ENCODE measurements around the gene ZNF431.

Gene ZNF431

DNA sequence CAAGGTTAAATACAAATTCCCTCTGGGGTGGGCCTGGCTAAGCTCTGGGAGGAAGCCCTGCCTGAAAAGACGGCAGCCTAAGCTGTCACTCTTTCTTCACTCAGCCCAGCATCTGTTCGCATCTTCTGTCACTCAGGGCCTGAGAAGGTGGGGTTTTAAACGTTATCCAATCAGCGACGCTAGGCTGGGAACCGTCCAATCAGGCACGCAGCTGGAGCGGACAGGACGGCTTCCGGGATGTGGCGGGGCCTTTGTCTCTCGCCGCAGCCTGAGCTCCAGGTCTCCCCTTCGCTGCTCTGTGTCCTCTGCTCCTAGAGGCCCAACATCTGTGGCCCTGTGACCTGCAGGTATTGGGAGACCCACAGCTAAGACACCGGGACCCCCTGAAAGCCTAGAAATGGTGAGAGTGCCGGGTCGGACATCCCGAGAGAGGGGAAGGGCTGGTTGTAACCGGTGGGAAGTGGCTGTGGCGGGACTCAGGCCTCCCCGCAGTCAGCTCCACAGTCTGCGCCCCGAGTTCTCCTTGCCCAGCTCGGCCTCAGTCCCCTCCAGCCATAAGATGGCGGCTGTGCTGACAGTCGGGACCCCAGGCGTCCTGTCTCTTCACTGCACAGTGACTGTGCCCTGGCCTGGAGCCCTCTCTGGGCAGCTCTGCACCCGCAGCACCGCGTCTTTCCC, at the start of gene ZNF431:
Gene ZNF431 (plus strand): TSS at position 254 of the 678 bp plus-strand sequence. CDS start 144 bp downstream, at position 398.
- Mint-ChIP-seq H3K9me3 (peaks cover 18% of the 10 kb centered on the region), H3K4me3 (peak within 1 kb of the TSS; percentile 98), H3K4me1 (ENCODE audit: low read depth) (peaks cover 14% of the 10 kb centered on the region), H3K27me3 (no peaks in the 10 kb centered on the region), H3K36me3 (ENCODE audit: low read depth) (peaks cover 53% of the 10 kb centered on the region), H3K27ac (peak within 1 kb of the TSS; percentile 97)
- intact Hi-C loops (cut with micrococcal nuclease), result loop anchor here (5.0 to 10.0 kb wide), 2 partner anchors 60 to 117 kb away; partner anchors contain the start of genes ZNF430 and ZNF714

DNA sequence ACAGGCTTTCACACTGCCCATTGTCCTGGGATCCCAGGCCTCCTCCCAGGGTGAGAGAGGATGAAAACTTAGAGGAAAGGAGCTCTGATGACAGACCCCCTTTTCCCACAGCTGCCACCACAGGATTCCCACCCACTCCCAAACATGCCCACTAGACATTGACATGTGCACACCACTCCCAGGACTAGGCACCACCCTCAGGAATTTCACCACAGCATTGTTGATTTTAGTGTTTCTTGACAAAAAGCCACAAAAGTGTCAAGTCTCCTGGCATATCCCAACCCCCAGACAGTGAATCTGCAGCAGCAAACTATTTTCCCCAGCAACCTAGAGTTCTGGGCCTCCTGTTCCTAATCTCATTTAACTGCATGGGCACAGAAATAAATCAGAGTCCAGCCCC, 49.7 kb upstream of the ZNF431 start:
- Mint-ChIP-seq H3K36me3 (ENCODE audit: low read depth) (peaks cover 45% of the 10 kb centered on the region), H3K4me3 (no peak overlapping the region), H3K27ac (peak overlapping the region; percentile 37), H3K27me3 (no peaks in the 10 kb centered on the region), H3K9me3 (peaks cover 11% of the 10 kb centered on the region), H3K4me1 (ENCODE audit: low read depth) (no peaks in the 10 kb centered on the region)
- intact Hi-C loops (cut with micrococcal nuclease), result no loop called here

DNA sequence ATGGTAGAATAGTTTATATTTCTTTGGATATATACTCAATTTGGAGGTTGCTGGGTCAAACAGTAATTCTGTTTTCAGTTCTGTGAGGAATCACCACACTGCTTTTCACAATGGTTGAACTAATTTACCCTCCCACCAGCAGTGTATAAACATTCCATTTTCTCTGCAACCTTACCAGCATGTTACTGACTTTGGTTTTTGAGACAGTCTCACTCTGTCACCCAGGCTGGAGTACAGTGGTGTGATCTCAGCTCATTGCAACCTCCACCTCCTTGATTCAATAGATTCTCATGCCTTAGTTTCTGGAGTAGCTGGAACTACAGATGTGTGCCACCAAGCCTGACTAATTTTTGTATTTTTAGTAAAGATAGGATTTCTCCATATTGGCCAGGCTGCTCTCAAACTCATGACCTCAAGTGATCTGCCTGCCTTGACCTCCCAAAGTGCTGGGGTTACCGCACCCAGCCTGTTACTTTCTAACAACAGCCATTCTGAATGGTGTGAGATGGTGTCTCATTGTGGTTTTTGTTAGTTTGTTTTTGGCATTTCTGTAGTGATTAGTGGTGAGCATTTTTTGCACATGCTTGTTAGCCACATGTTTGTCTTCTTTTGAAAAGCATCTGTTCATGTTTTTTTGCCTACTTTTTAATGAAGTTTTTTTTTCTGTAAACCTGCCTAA, 47.4 kb upstream of the ZNF431 start:
- Mint-ChIP-seq H3K27me3 (no peaks in the 10 kb centered on the region), H3K4me1 (ENCODE audit: low read depth) (no peaks in the 10 kb centered on the region), H3K9me3 (peaks cover 11% of the 10 kb centered on the region), H3K27ac (no peak overlapping the region), H3K4me3 (no peak overlapping the region), H3K36me3 (ENCODE audit: low read depth) (peaks cover 61% of the 10 kb centered on the region)
- intact Hi-C loops (cut with micrococcal nuclease), result no loop called here

DNA sequence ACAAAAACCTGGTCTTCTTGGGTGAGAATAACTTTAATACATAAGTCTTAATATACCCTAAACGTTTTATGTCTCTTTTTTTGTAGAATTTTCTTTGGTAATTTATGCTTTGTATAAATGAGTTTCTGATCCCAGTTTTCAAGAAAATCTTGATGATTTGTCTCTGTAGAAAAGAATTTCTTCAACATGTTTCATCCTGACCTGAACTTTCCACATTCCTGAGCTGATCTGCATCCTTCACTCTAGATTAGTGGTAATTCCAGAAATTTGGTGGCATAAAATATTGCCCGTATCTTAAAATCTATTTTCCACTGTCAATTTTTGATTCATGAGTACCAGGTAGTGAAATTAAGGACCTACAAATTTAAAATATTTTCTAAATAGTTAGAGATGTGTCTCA, 43.5 kb upstream of the ZNF431 start:
- intact Hi-C loops (cut with micrococcal nuclease), result no loop called here
- H3K36me3 Mint-ChIP-seq (ENCODE audit: low read depth), result peaks cover 68% of the 10 kb centered on the region
- H3K4me3 Mint-ChIP-seq, result no peak overlapping the region
- no peaks in the 10 kb centered on the region for H3K27me3 Mint-ChIP-seq
- peaks cover 11% of the 10 kb centered on the region for H3K9me3 Mint-ChIP-seq
- no peaks in the 10 kb centered on the region for H3K4me1 Mint-ChIP-seq (ENCODE audit: low read depth)
- no peak overlapping the region for H3K27ac Mint-ChIP-seq

DNA sequence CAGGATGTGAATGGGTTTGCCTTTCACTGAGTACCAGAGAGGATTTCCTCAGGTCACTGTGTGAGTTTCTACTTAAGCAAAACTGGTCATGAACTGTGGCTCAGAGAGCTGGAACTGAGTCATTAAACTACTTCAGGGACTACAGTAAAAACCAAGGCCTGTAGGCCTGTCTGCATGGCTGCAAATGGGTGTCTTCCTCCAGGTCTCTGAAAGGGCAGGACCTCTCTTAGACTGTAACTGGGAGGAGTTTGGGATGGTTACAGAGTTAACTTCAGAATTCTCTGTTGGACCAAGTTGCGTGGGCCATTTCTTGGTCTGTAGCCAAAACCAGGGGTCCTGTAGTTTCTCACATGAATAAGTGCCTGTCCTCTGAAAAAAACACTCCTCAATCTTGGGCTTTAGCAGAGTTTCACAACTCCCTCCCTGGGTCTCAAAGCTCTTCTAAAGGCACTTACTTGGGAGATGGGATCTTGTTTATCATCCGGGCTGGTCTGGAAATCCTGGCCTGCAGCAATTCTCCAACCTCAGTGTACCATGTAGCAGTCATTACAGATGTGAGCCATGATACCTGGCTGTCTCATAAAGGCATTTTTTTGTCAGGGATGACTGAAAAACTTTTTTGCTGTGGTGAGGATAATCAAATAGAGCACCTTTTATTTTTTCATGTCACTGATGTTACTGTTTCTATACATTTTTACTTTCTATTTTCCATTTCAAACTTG, 40.2 kb upstream of the ZNF431 start:
- H3K4me3 Mint-ChIP-seq, result no peak overlapping the region
- H3K36me3 Mint-ChIP-seq (ENCODE audit: low read depth), result peaks cover 76% of the 10 kb centered on the region

DNA sequence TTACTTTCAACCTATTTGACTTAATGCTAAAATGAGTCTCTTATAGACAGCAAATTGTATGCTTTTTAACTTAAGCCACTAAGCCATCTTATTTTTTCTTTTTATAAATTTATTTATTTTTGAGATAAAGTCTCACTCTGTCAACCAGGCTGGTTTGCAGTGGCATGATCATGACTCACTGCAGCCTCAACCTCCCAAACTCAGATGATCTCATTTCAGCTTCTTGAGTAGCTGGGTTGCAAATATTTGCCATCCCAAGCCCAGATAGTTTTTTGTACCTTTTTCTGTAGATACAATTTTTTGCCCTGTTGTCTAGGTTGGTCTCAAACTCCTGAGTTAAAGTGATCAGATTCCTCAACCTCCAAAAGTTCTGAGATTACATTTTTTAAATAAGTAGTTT, 32.7 kb upstream of the ZNF431 start:
- peaks cover 94% of the 10 kb centered on the region for H3K36me3 Mint-ChIP-seq (ENCODE audit: low read depth)
- H3K4me1 Mint-ChIP-seq (ENCODE audit: low read depth), result no peaks in the 10 kb centered on the region
- intact Hi-C loops (cut with micrococcal nuclease), result no loop called here

More for the DNA sequence above, 40.2 kb upstream of the ZNF431 start:
- no peaks in the 10 kb centered on the region for H3K9me3 Mint-ChIP-seq
- intact Hi-C loops (cut with micrococcal nuclease), result no loop called here
- no peaks in the 10 kb centered on the region for H3K4me1 Mint-ChIP-seq (ENCODE audit: low read depth)
- H3K27ac Mint-ChIP-seq, result no peak overlapping the region
- no peaks in the 10 kb centered on the region for H3K27me3 Mint-ChIP-seq

DNA sequence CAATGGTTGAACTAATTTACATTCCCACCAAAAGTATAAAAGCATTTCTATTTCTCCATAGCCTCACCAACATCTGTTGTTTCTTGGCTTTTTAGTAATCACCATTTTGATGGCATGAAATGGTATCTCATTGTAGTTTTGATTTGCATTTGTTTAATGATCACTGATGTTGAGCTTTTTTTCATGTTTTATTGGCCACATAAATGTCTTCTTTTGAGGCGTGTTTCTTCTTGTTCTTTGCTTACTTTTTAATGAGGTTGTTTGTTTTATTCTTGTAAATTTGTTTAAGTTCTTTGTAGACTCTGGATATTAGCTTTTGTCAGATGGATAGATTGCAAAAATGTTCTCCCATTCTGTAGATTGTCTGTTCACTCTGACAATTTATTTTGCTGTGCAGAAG, 31.7 kb upstream of the ZNF431 start:
- no peak overlapping the region for H3K4me3 Mint-ChIP-seq
- peaks cover 94% of the 10 kb centered on the region for H3K36me3 Mint-ChIP-seq (ENCODE audit: low read depth)
- no peaks in the 10 kb centered on the region for H3K27me3 Mint-ChIP-seq
- H3K27ac Mint-ChIP-seq, result no peak overlapping the region
- peaks cover 70% of the 10 kb centered on the region for H3K9me3 Mint-ChIP-seq
- no peaks in the 10 kb centered on the region for H3K4me1 Mint-ChIP-seq (ENCODE audit: low read depth)
- intact Hi-C loops (cut with micrococcal nuclease), result no loop called here

More for the DNA sequence above, 32.7 kb upstream of the ZNF431 start:
- H3K4me3 Mint-ChIP-seq, result no peak overlapping the region
- peaks cover 59% of the 10 kb centered on the region for H3K9me3 Mint-ChIP-seq
- no peak overlapping the region for H3K27ac Mint-ChIP-seq
- no peaks in the 10 kb centered on the region for H3K27me3 Mint-ChIP-seq

DNA sequence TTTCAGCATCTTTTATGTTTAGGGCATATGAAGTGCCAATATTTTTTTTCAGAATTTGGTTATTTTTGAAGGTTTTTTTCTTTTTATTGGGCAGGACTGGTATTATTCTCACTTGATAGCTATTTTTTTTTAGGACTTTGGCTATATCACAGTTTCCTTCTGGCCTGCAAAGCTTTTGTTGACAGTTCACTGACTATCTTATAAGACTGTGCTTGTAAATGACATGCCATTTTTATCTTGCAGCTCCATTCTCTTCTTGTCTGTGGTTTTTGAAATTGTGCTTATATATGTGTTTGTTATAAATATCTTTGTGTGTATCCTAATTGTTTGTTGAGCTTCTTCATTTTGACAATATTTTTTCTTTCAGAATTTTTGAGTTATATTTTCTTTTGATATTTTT, 26.4 kb upstream of the ZNF431 start:
- no peak overlapping the region for H3K27ac Mint-ChIP-seq
- H3K4me3 Mint-ChIP-seq, result no peak overlapping the region
- intact Hi-C loops (cut with micrococcal nuclease), result no loop called here
- peaks cover 87% of the 10 kb centered on the region for H3K9me3 Mint-ChIP-seq
- H3K27me3 Mint-ChIP-seq, result no peaks in the 10 kb centered on the region
- H3K4me1 Mint-ChIP-seq (ENCODE audit: low read depth), result no peaks in the 10 kb centered on the region
- H3K36me3 Mint-ChIP-seq (ENCODE audit: low read depth), result peaks cover 84% of the 10 kb centered on the region

DNA sequence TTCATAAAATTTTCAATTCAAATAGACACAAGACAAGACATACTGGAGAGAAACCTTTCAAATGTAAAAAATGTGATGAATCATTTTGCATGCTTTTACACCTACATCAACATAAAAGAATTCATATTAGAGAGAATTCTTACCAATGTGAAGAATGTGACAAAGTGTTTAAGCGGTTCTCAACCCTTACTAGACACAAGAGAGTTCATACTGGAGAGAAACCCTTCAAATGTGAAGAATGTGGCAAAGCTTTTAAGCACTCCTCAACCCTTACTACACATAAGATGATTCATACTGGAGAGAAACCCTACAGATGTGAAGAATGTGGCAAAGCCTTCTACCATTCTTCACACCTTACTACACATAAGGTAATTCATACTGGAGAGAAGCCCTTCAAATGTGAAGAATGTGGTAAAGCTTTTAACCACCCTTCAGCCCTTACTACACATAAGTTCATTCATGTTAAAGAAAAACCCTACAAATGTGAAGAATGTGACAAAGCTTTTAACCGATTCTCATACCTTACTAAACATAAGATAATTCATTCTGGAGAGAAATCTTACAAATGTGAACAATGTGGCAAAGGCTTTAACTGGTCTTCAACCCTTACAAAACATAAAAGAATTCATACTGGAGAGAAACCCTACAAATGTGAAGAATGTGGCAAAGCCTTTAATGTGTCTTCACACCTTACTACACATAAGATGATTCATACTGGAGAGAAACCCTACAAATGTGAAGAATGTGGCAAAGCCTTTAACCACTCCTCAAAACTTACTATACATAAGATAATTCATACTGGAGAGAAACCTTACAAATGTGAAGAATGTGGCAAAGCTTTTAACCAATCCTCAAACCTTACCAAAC, 24.6 kb upstream of the ZNF431 start:
- no peak overlapping the region for H3K27ac Mint-ChIP-seq
- H3K9me3 Mint-ChIP-seq, result peaks cover 69% of the 10 kb centered on the region
- H3K27me3 Mint-ChIP-seq, result no peaks in the 10 kb centered on the region
- no peak overlapping the region for H3K4me3 Mint-ChIP-seq
- intact Hi-C loops (cut with micrococcal nuclease), result no loop called here
- peaks cover 67% of the 10 kb centered on the region for H3K36me3 Mint-ChIP-seq (ENCODE audit: low read depth)
- H3K4me1 Mint-ChIP-seq (ENCODE audit: low read depth), result no peaks in the 10 kb centered on the region

DNA sequence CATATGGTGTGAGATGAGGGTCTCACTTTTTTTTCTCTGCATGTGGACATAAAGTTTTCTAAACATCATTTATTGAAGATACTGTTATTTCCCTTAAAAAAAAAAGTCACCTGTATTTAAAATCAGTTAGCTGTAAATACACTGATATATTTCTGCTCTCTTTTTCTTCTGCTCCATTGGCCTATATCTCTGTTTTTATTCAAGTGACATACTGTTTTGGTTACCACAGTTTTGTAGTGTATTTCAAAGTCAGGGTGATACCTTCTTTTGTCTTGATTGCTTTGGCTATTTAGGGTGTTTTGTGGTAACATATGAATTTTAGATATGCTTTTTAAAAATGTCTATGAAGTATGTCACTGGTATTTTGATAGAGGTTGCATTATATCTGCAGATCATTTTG, 15.8 kb upstream of the ZNF431 start:
- H3K27ac Mint-ChIP-seq, result no peak overlapping the region
- H3K27me3 Mint-ChIP-seq, result no peaks in the 10 kb centered on the region
- H3K4me1 Mint-ChIP-seq (ENCODE audit: low read depth), result no peaks in the 10 kb centered on the region
- peaks cover 17% of the 10 kb centered on the region for H3K9me3 Mint-ChIP-seq
- intact Hi-C loops (cut with micrococcal nuclease), result no loop called here
- H3K36me3 Mint-ChIP-seq (ENCODE audit: low read depth), result peaks cover 7% of the 10 kb centered on the region
- no peak overlapping the region for H3K4me3 Mint-ChIP-seq

DNA sequence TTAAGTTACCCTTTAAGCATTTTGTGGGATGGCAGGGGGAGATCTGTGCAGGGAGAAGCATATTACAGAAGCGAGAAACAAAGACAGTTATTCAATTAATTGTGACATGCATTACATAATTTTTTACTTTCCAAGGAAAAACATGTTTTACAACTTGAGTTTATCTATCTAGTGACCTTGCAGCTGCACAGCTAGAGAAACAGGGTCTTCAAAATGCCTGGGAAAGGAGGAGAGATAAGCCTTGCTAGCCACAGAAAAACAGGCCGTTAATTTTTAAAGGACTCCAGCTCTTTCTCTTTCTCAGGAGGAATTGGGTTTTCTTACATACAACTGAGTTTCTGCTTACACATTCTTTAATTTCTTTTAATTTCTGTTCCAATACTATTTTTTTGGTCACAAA, 14.8 kb upstream of the ZNF431 start:
- peaks cover 7% of the 10 kb centered on the region for H3K36me3 Mint-ChIP-seq (ENCODE audit: low read depth)
- H3K27me3 Mint-ChIP-seq, result no peaks in the 10 kb centered on the region
- no peak overlapping the region for H3K4me3 Mint-ChIP-seq
- no peak overlapping the region for H3K27ac Mint-ChIP-seq
- H3K4me1 Mint-ChIP-seq (ENCODE audit: low read depth), result no peaks in the 10 kb centered on the region
- H3K9me3 Mint-ChIP-seq, result peaks cover 17% of the 10 kb centered on the region
- intact Hi-C loops (cut with micrococcal nuclease), result no loop called here

DNA sequence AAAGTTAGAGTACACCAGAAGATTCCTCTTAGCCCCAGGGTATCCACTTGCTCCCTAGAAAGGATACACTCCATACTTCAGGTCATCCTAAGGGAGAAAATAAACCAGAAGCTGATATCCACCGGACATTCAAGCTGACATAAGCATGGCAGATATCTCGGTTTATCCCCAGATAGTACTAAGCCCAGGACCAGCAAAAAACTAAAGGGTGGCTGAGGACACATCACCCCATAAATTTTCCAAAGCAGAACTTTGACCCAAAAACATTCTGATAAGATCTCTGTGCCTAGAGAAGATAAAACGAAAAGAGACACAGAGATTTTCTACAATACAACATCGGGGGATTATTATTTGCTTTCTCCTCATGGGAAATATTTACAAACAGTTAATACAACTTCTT, 13.9 kb upstream of the ZNF431 start:
- intact Hi-C loops (cut with micrococcal nuclease), result no loop called here
- H3K27ac Mint-ChIP-seq, result no peak overlapping the region
- peaks cover 17% of the 10 kb centered on the region for H3K9me3 Mint-ChIP-seq
- no peak overlapping the region for H3K4me3 Mint-ChIP-seq
- H3K4me1 Mint-ChIP-seq (ENCODE audit: low read depth), result no peaks in the 10 kb centered on the region
- H3K27me3 Mint-ChIP-seq, result no peaks in the 10 kb centered on the region
- no peaks in the 10 kb centered on the region for H3K36me3 Mint-ChIP-seq (ENCODE audit: low read depth)

DNA sequence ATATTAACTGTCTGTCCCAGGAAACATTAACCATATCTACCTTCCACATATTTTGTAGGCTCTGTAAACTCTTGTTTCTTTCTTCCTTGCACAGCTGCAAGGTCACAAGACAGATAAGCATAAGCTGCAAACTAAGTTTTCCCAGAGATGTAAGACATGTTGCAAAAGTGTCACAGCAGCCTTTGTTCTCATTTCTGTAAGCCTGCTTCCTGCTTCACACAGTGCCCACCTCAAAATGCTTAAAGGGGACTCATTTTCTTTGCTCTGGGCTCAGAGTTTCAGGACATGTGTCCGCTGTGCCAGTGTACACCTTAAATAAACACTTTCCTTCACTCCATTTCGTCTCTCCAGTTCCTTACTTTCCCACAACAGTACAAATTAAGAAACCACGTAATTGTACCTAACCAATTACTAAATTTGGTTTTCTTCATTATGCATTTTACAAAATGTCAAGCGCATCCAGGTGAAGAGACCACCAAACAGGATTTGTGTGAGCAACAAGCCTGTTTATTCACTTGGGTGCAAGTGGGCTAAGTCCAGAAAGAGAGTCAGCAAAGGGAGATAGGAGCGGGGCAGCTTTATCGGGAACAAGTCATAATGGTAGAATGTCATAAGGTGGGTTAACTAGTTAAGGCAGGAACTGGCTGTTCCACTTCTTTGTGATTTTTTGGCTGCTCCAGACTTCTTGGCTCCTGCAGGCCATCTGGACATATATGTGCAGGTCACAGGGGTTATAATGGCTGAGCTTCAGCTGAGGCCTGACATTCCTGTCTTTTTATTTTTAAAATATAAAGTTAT, 12.7 kb upstream of the ZNF431 start:
- Mint-ChIP-seq H3K27me3 (no peaks in the 10 kb centered on the region), H3K27ac (no peak overlapping the region), H3K4me1 (ENCODE audit: low read depth) (no peaks in the 10 kb centered on the region), H3K9me3 (peaks cover 17% of the 10 kb centered on the region), H3K4me3 (no peak overlapping the region), H3K36me3 (ENCODE audit: low read depth) (no peaks in the 10 kb centered on the region)
- intact Hi-C loops (cut with micrococcal nuclease), result no loop called here

Data from dendritic cell treated with granulocyte-macrophage colony-stimulating factor and Interleukin-4, amounts not matched to agents 40 ng/mL and 50 ng/mL, for 4 days (primary cell).